C4-2B (cell line): ENCODE results near the gene TRIO.

Source experiments
- ZFX ChIP-seq: fragments of 450-650 bp; IDR thresholded peaks from 2 replicates; pipeline ENCODE4 v1.6.1; 2017
- TF ChIP-seq, protein P1 (sequence below): fragments of 450-650 bp; conservative IDR thresholded peaks from 2 replicates; pipeline ENCODE4 v1.5.1; 2017; ENCODE audit warnings: mild to moderate bottlenecking

DNA sequence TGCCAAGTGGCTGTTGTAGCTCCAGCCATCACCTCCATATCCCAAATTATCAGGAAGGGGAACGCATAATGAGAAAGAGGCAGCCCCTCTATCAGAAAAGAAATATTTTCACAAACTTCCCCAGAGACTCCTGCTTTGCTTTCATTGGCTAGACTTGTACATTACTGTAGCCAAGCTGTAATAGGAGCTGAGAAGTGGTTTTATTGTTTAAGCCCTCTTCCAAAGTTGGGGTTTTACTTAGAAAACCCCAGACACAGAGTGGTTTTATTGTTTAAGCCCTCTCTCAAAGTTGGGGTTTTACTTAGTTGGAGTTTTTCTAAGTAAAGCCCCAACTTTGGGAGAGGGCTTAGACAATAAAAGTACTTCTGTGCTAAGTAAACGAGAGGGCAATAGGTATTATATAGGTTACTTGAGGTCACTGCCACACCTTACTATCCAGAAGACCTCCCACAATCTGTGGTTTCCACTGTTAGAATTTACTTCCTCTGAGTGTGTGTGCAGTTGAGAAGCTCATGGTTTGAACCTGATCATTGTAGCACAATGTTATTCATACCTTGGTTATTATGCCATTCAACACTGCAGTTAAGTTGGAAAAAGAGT is 222.8 kb downstream of the TRIO start:
- TF ChIP-seq, protein P1, sequence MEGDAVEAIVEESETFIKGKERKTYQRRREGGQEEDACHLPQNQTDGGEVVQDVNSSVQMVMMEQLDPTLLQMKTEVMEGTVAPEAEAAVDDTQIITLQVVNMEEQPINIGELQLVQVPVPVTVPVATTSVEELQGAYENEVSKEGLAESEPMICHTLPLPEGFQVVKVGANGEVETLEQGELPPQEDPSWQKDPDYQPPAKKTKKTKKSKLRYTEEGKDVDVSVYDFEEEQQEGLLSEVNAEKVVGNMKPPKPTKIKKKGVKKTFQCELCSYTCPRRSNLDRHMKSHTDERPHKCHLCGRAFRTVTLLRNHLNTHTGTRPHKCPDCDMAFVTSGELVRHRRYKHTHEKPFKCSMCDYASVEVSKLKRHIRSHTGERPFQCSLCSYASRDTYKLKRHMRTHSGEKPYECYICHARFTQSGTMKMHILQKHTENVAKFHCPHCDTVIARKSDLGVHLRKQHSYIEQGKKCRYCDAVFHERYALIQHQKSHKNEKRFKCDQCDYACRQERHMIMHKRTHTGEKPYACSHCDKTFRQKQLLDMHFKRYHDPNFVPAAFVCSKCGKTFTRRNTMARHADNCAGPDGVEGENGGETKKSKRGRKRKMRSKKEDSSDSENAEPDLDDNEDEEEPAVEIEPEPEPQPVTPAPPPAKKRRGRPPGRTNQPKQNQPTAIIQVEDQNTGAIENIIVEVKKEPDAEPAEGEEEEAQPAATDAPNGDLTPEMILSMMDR, result no peak
- no peak for TF ChIP-seq ZFX
